WERI-Rb-1 (cell line): ENCODE data around the gene ADAMTS2.

Source experiments
- DNase-seq: peaks from one replicate; pipeline ENCODE4 v3.0.0-alpha.2; 2020
- H3K27ac ChIP-seq: fragments of 250-450 bp; sonication (Bioruptor Pico); 2 replicates; pipeline ENCODE4 v1.5.1; 2020; ENCODE audit warnings: mild to moderate bottlenecking, moderate library complexity
- H3K27me3 ChIP-seq: fragments of 250-450 bp; sonication (Bioruptor Pico); 2 replicates; pipeline ENCODE4 v1.5.1; 2021; ENCODE audit warnings: mild to moderate bottlenecking, low read depth, moderate library complexity; ENCODE audit not compliant: insufficient read depth, severe bottlenecking
- H3K36me3 ChIP-seq: fragments of 250-450 bp; sonication (Bioruptor Pico); 2 replicates; pipeline ENCODE4 v1.5.1; 2020; ENCODE audit warnings: mild to moderate bottlenecking, moderate library complexity
- H3K4me3 ChIP-seq: 2 replicates; pipeline ENCODE4 v1.5.1; 2011; ENCODE audit warnings: low read depth, mild to moderate bottlenecking, control low read depth, low read length
- H3K9me3 ChIP-seq: fragments of 250-450 bp; sonication (Bioruptor Pico); 2 replicates; pipeline ENCODE4 v1.5.1; 2021; ENCODE audit warnings: mild to moderate bottlenecking, moderate library complexity; ENCODE audit not compliant: severe bottlenecking
- TF ChIP-seq, protein P1 (sequence below): IDR thresholded peaks from 2 replicates; pipeline ENCODE4 v1.5.1; 2011; ENCODE audit warnings: low read depth, mild to moderate bottlenecking, control low read depth, inconsistent platforms, low read length

Gene ADAMTS2

DNA sequence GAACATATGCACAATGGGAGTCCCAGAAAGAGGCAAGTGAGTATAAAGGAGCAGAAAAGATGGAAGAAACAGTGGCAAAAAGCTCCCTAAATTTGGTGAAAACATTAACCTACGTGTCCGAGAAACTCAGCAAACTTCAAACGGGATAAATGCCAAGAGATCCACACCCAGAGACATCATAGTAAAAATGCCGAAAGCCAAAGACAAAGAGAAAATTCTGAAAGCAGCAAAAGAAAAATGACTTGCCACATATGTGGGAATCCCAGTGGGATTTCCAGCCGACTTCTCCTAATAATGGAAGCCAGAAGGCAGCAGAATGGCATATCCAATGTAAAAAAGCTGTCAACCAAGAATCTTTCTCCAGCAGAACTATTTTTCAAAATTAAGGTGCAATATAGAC is 101.2 kb downstream of the ADAMTS2 start:
- Histone ChIP-seq H3K4me3 (no peak overlapping the region), H3K9me3 (no peaks in the 10 kb centered on the region), H3K27ac (no peak overlapping the region), H3K36me3 (no peaks in the 10 kb centered on the region), H3K27me3 (no peaks in the 10 kb centered on the region)
- no peak for DNase-seq
- TF ChIP-seq, protein P1, sequence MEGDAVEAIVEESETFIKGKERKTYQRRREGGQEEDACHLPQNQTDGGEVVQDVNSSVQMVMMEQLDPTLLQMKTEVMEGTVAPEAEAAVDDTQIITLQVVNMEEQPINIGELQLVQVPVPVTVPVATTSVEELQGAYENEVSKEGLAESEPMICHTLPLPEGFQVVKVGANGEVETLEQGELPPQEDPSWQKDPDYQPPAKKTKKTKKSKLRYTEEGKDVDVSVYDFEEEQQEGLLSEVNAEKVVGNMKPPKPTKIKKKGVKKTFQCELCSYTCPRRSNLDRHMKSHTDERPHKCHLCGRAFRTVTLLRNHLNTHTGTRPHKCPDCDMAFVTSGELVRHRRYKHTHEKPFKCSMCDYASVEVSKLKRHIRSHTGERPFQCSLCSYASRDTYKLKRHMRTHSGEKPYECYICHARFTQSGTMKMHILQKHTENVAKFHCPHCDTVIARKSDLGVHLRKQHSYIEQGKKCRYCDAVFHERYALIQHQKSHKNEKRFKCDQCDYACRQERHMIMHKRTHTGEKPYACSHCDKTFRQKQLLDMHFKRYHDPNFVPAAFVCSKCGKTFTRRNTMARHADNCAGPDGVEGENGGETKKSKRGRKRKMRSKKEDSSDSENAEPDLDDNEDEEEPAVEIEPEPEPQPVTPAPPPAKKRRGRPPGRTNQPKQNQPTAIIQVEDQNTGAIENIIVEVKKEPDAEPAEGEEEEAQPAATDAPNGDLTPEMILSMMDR, result no peak

DNA sequence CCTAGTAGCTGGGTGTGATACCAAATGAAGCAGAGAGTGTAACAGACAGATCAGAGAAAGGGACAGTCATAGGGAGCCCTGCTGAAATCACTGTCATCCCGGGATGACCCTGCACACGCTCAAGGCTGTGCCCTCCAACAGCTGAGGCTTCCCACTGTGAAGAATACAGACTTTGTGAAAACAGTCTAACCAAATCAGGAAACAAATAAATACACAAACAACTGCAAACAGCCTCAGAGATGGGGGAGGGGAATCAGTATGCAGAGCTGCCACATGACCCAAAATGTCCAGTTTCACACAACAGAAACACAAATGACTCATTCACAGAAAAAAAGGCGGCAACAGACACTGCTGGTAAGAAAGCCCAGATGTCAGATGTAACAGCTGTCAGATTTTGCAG is 101.9 kb downstream of the ADAMTS2 start:
- no peaks in the 10 kb centered on the region for H3K9me3 ChIP-seq
- no peak overlapping the region for H3K27ac ChIP-seq
- DNase-seq, result no peak

DNA sequence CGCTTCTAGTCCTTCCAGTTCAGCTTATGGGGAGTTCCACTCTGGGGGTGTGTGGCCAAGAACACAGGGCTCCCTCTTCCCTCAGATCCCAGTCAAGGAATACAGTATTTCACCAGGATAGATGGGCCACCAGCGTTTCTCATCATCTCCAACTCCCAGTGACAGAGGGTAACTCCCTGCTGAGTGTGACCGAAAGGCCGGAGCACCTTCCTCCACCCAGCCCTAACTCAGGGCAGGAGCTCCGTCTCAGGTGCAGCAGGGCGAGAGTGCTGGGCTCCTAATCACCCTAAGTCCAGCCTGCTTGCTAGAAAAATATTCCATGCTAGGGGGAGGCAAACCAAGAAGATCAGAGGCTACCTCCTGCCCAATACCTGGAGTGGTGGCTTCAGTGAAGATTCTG is 102.6 kb downstream of the ADAMTS2 start:
- H3K36me3 ChIP-seq, result no peaks in the 10 kb centered on the region

More for the DNA sequence above, 101.9 kb downstream of the ADAMTS2 start:
- Histone ChIP-seq H3K36me3 (no peaks in the 10 kb centered on the region), H3K27me3 (no peaks in the 10 kb centered on the region), H3K4me3 (no peak overlapping the region)
- TF ChIP-seq, protein P1, result no peak

DNA sequence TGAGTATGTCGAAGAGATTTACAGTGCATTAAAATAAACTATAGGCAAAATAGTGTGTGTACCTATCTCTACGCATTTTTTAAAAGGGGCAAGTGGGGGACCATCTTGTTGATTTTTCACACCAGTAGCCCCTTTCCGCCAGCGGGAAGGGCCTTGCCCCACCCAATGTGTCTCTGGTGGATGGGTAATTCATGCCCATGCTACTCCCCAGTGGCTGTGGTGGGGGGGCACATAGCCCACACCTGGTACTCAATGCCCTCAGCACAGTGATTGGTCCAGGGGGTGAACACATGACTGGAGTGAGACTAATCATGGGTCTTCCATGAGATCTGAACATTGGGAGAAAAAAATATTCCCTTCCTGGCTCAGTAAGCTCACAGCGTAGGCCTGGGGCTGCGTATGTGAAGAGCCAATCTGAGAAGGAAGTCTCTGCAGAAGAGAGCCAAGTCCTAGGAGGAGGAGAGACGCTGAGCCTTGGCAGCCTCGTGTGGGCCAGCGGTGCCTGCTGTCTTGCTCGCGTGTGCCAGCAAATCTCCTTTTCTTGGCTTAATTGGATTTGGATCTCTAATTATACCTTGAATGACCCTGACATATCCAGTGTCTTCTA is 103.4 kb downstream of the ADAMTS2 start:
- peak; percentile 23 for DNase-seq
- no peak overlapping the region for H3K4me3 ChIP-seq
- no peaks in the 10 kb centered on the region for H3K27me3 ChIP-seq
- H3K27ac ChIP-seq, result no peak overlapping the region
- H3K9me3 ChIP-seq, result no peaks in the 10 kb centered on the region
- H3K36me3 ChIP-seq, result no peaks in the 10 kb centered on the region
- TF ChIP-seq, protein P1, result no peak

More for the DNA sequence above, 102.6 kb downstream of the ADAMTS2 start:
- no peaks in the 10 kb centered on the region for H3K9me3 ChIP-seq
- DNase-seq, result no peak
- H3K27ac ChIP-seq, result no peak overlapping the region
- TF ChIP-seq, protein P1, result no peak
- no peaks in the 10 kb centered on the region for H3K27me3 ChIP-seq
- no peak overlapping the region for H3K4me3 ChIP-seq

DNA sequence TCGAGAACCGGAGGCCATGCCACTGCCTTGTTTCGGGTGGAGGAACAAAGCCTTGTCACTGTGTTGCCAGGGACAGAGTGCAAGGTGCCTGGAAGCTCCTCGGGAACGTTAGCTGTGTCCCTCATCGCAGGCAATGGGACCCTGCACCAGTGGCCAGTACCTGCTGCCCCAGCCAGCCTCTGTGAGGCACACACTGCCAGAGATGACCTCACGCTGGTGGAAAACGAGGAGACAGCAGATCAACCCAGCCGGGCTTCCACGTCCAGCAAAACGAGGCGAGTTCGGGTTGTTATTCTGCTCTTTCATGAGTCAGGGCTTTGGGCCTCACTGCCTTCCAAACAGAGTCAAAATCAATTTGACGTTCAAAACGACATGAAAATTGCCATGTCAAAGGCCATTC is 104.1 kb downstream of the ADAMTS2 start:
- Histone ChIP-seq H3K27me3 (no peaks in the 10 kb centered on the region), H3K9me3 (no peaks in the 10 kb centered on the region), H3K27ac (no peak overlapping the region), H3K4me3 (no peak overlapping the region), H3K36me3 (no peaks in the 10 kb centered on the region)
- TF ChIP-seq, protein P1, result no peak
- DNase-seq, result no peak

DNA sequence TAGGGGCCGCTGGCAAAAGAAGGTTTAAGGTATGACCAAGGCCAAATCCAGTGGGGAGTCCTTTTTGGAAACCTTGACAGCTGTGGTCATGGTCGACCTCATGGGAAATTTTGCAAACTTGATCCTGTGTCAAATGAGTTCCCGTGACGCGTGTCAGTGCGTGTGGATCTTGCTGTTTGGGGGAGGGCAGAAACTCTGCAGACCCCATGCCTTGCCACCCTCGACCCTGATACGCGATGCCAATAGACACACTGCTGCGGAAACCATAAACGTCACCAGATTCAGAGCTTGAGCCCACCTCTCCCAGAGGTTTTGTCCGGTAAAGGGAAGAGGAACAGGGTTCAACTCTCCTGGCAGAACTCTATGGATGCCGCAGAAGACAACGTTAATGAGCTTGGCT is 104.7 kb downstream of the ADAMTS2 start:
- TF ChIP-seq, protein P1, result no peak
- Histone ChIP-seq H3K4me3 (no peak overlapping the region), H3K27ac (no peak overlapping the region), H3K36me3 (no peaks in the 10 kb centered on the region), H3K9me3 (no peaks in the 10 kb centered on the region), H3K27me3 (no peaks in the 10 kb centered on the region)
- no peak for DNase-seq
